ENCODE results near the gene TPST1.
"Not testable (repeated sequence)": the region's sequence is repeated elsewhere in the genome, so short reads cannot be mapped to it uniquely, and the experiment has no call there.

TPST1 gene

DNA sequence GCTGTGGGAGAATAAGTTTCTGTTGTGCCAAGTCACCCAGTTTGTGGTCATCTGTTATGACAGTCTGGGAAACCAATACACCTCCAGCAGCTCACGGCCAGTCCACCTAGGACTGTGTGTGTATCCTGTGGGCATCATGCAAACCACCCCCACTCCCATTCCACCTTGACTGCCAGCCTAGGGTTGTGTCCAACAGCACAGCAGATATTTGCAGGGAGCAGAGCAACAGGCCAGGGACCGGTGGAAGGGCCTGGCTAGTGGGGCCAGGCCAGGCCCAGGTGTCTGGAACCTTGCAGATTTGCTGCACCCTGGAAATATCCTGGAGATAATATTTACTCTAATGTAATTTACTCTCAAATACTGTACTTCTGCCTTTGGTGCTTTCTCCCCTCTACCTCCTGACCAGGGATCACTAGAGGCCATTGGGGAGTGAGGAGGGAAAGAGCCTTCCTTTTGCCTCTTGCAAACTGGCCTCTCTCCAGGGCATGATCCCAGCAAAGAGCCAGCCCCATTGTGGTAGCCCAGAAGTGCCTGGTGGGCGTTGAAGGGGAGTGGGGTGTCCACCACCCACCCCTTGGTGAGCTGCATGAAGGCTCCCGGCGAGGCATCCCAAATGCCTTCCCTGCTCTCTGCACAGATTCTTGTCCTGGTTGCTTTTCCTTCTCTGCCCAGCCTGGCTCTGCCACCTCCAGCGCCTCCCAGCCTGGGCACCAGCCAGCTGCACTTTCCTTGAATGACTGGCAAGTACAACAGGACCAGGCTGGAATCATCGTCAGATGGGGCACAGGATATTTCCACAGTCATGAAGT, 15.2 kb upstream of the TPST1 start:
- DNase-seq = no peak

DNA sequence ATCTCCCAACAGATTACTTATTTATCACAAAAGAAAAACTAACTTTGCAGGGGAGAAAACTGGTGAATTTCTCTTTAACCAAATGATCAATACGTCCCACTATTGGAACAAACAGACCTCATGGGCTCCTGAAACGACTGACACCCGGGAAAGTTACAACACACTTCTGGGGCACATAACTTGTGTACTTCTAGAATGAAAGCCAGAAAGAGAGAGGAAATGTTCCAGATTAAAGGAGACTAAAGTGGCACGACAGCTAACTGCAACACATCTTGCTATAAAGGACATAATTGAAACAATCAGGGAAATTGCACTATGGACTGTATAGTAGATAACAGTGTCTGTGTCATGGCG, 14.7 kb upstream of the TPST1 start:
- DNase-seq = no peak

DNA sequence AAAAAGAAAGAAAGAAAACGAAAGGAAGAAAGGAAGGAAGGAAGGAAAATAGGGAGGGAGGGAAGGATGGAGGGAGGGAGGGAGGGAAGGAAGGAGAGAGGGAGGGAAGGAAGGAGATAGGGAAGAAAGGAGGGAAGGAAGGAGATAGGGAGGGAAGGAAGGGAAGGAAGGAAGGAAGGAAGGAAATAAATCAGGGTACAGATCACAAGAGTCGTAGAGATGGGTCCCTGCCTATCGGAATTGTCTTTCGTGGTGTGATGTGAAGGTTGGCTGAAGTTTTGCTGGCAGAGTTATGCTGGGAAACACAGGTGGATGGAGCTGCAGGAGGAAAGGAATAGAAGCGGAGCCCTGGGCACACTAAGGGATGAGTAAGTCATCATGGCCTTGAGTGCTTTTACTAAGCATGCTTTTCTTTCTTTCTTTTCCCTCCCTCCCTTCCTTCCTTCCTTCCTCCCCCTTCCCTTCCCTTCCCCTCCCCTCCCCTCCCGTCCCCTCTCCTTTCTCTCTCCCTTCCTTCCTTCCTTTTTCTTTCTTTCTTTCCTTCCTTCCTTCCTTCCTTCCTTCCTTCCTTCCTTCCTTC, 11.9 kb upstream of the TPST1 start:
- DNase-seq = no peak

DNA sequence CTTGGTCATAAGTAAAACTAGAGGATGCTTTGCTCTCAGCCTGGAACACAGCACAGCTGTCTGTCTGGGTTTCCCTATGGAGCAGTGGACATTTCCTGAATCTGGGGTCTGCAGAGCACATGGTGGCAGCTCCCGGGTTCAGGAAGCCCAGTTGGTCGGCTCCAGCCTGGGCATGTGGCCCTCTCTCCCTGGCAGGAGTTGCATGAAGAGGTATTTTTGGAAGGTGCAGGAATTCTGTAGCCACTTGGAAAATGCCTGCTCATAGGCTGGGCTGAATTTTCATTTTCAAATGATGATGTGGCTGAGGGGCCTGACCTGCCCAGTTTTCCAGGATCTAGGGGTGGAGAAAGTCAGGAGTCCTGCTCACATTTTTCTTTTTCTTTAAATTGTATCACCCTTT, 6.7 kb upstream of the TPST1 start:
- no peak for DNase-seq

DNA sequence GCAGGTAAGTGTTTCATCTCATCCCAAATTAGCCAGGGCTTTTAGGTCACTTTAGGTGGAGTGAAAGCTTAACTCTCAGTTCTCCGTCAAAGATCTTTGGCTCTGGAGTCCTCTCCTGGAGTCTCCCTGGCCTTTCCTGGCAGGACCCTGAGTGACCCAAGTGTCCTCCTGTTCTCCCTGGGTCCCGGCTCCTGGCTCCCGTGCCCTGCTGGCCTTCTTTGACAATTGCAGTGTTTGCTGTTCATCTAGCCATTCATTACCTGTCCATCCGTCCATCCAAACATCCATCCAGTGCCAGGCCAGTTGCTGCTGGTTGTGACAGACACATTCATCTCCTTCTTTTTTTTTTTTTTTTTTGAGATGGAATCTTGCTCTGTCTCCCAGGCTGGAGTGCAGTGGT, 6.2 kb upstream of the TPST1 start:
- no peak for DNase-seq

DNA sequence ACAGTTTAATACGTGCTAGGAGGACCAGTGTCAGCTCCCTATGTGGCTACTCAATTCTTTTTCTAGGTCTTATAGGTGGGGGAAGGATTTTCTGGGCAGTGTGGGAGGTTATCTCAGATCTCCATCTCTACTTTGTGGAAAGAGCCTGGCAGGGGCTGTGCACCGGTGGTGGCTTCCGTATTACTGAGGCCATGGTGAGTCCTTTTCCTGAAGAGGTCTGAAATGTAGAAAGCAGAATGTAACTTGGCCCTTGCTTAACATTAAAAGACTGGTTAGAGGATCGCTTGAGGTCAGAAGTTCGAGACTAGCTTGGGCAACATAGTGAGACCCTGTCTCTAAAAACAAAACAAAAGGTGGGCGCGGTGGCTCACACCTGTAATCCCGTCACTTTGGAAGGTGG, 2.7 kb upstream of the TPST1 start:
- DNase-seq = no peak

DNA sequence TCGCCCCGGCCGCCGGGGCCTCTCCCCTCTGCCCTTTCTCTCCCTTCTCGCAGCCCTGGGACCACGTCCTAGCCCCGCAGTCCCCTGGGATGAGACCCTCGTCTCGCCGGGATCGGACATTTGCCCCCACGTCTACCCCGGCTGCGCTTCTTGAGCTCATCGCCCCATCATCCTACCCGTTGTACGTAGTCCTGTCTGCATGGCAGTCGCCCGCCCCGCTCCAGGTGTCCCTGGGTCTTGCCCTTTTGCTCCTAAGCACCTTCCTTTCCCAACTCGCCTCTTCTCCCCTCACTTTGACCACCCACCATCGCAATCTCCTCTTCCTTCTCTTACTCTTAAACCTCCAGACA, 582 bp downstream of the TPST1 start:
- no peak for DNase-seq

DNA sequence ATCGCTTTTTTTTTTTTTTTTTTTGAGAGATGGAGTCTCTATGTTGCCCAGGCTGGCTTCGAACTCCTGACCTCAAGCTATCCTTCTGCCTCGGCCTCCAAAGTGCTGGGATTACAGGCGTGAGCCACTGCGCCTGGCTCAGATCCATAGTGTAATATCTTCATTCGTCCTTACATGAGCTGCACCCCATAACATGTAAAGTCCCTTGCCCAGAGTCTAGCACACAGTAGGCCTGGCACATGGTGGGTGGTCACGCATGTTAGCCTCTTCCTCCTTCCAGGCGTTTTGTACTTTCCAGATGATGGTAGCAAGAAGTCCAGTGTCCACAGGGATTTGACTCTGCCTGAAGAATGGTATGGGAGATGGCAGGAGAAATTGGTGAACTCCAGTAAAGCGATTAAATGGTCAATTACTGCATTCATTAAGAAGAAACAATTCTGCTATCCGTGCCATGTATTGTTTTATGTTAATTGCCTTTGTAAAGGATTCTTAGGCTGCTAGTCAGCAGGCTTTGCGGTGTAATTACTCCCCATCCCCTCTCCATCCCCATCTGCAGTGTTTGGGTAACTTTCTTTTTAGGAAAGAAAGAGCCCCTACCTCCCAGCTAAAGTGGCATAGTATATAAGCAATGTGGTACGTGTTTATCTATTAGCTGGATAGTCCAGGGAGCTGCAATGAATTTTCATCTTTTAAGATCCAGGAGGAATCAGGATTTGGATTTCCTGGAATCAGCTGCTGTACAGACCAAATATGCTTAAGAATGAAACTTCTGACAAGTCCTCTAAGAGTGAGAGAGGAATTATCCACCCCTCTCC, 1.2 kb downstream of the TPST1 start:
- DNase-seq = no peak

DNA sequence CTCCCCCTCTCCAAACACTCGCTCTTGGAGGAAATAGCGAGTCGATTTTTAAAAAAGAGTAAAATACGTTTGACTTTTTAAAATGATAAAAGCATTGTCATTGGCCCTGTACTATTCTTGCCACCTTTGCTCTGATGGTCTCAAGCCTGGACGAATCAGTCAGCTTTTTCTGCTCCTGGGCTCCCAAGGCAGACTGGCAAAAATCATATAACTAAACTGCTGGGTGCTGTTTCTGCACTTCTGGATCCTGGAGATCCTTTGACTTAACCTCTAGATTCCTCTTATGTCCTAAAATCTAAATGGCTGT, 1.8 kb downstream of the TPST1 start:
- no peak for DNase-seq

DNA sequence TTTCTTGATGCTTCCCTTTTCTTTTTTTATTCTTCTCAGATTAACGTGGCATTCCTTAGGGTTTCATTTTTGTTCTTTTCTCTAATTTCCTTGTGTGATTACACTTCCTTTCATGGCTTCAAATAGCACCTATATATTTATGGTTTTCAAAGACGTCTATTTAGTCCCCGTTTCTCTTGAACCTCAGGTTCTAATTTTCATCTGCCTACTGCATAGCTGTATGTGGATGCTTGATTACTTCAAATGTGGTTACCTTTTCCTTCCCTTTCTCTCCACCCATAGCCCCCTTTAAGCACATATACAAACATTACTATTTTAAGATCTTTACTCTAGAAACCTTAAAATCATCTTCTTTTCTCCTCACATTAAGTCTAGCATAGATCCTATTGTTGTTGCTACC, 2.4 kb downstream of the TPST1 start:
- no peak for DNase-seq

DNA sequence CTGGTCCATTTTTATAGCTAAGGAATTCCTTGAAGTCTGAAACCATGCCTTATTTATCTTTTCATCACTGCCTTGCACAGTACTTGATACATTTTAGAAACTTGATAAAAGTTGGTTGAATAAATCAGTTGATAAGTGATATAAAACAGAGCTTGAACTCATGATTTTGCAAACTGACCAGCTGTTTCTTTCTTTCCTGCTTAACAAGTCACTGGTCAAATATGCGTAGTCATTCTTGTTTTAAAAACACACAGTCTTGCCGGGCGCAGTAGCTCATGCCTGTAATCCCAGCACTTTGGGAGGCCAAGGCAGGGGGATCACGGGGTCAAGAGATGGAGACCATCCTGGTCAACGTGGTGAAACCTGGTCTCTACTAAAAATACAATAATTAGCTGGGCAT, 6.3 kb downstream of the TPST1 start:
- no peak for DNase-seq

DNA sequence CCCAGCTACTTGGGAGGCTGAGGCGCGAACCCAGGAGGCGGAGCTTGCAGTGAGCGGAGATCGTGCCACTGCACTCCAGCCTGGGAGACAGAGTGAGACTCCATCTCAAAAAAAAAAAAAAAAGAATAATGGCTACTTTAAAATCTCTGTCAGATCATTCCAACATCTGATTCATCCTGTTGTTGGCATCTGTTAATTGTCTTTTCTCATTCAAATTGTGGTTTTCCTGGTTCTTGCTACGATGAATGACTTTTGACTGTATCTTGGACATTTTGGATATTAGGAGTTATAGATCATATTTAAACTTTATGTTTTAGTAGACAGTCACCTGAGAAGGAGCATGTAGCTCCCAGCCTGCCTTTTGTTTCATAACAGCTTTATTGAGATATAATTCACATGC, 8.5 kb downstream of the TPST1 start:
- DNase-seq = no peak

DNA sequence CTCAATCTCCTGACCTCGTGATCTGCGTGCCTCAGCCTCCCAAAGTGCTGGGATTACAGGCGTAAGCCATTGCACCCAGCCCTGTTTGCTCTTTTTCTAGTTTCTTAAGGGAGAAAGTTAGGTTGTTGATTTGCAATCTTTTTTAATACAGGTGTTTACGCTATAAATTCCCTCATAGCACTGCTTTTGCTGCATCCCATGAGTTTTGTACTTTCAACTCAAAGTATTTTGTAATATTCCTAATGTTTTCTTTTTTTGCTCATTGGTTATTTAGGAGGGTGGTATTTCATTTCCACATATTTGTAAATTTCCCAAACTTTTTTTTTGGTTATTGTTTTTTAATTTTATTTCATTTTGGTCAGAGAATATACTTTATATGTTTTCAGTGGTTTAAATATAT, 11.6 kb downstream of the TPST1 start:
- DNase-seq = no peak

DNA sequence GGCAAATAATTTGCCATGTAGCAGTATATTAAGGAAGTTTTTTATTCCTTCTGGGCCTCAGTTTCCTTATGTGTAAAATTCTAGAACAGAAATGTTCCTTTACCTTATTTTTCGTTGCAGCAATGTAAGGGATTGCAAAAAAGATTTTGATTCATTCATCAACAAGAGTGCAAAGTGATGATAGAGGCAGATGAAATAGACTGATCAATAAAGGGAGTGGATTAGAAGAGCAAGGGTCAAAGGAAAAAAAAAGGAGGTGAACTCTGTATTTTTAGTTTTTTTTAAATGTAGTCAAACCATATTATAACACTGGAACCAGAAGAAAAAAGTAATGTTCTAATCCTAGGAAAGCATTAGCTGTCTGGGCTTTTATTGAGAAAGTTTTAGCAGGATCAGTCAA, 14.7 kb downstream of the TPST1 start:
- DNase-seq = no peak

DNA sequence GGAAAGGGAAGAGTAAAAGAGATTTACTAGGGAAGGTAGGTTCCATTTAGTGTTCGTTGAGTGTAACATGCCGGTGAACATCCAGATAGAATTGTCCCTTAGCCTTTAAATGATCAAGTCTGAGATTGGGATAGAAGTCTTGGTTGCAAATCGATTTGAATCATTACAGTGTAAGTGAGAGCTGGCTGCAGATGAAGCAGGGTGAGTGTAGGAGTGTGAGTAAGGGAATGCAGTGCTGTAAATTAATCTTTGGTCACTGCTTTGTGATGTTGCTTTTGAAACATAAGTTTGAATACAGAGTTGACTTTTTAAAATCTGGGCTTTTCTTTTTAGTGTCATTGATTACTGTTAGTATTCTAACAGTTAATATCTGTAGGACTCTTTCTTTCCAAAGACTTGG, 16.3 kb downstream of the TPST1 start:
- DNase-seq = no peak

DNA sequence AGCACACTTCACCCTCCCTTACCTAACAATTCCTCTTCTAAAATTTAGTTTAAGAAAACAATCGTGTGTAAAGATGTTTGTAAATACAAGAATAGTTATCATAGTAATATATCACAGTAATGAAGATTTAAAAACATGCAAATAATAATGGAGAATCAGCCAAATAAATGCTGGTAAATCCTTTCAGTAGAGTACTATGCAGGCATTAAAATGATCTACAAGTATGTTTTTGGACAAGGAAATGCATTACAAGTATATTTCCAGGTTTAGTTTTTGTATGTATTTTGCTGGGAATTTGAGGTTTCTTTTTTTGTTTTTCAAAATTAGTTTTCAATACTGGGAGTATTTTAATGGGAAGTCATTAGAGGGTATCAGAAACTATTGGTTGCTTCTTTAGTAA, 22.7 kb downstream of the TPST1 start:
- DNase-seq = no peak

DNA sequence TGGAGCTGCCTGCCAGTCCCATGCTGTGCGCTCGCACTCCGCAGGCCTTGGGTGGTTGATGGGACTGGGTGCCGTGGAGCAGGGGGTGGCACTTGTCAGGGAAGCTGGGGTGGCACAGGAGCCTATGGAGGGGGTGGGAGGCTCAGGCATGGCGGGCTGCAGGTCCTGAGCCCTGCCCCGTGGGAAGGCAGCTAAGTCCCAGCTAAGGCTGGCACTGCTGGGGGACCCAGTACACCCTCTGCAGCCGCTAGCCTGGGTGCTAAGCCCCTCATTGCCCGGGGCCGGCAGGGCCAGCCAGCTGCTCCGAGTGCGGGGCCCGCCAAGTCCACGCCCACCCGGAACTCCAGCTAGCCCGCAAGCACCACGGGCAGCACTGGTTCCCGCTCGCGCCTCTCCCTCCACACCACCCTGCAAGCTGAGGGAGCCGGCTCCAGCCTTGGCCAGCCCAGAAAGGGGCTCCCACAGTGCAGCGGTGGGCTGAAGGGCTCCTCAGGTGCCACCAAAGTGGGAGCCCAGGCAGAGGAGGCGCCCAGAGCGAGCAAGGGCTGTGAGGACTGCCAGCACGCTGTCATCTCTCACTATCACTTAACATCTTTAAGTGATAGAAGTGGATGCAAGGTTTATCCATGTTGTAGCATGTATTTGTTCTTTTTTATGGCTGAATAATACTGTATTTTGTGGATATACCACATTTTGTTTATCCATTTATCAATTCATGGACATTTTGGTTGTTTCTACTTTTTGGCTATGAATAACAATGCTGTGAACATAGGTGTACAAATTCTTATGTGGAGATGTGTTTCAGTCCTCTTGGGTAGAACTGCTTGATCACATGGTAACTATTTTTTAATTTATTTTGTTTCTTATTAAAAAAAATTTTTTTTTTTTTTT, 26.4 kb downstream of the TPST1 start:
- not testable (repeated sequence) for DNase-seq

DNA sequence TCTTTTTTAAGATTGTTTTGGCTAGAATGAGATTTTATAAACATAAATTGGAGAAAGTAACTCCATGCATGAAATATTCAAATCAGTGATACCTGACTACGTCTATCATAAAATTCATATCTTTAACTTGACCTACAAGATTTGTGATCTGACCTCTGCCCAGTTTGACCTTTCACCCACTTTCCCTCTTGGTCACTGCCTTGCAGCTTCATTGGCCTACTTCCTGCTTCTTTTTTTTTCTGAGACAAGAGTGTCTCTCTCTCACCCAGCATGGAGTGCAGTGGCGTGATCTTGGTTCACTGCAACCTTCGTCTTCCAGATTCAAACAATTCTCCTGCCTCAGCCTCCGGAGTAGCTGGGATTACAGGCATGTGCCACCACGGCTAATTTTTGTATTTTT, 28.5 kb downstream of the TPST1 start:
- DNase-seq = no peak

DNA sequence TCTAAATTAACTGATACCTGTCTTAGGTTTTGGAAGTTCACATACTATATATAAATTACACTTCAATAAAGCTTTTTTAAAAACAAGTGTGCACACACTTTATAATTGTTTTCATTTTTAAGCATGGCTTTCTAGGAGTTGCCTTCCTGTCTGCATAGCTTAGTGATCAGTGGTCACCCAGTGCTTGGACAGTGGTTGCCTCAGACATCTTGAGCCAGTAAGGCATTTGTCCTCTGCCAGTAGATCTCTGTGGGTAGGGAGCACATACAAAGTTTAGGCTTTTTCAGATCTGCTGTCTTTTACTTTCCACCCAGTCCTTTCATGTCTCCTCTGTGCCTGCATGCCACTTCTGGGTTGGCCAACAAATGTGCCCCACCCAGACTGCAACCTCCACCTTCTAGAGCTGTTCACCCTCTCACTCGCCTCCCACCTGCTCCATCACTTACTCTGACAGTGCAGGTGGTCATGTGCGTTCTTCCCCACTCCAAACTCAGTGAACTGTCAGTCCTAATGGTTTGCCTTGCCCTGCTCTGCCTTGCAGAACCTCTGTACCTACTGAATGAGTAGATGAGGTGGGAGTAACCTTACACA, 31.7 kb downstream of the TPST1 start:
- DNase-seq = no peak

DNA sequence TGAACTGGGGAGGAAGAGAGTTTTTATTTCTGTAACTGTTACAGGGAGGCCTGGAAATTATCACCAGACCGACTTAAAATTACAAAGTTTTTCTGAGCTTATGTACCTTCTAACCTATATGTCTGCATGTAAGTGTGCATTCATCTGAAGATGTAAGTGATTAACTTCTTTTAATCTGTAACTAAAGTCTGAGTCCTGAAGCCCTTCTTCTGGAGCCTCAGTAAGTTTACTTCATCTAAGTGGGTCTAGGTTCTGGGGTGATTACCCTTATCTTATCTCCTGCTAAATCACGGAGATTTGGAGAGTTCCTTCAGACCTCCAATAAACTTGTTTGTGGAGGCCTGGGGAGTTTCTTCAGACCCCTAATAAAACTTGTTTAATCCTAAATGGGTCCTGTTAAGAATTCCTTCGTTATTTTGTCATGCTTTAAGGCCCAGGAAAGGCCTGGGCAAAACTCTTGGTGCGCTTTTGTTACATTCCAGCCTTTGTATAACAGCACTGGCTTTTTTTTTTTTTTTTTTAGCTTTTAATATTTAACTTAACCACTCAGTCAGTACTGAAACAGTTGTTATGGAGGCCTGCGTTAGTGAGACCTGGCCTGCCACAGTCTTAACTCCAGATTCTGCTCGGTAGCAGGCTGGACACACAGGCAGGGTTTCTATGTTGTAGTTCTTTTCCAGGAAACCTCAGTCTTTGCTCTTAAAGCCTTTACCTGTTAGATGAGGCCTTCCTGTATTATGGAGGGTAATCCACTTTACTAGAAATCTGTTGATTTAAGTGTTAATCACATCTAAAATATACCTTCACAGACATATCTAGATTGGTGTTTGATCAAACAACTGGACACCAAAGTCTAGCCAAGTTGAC, 33.0 kb downstream of the TPST1 start:
- DNase-seq = no peak

DNA sequence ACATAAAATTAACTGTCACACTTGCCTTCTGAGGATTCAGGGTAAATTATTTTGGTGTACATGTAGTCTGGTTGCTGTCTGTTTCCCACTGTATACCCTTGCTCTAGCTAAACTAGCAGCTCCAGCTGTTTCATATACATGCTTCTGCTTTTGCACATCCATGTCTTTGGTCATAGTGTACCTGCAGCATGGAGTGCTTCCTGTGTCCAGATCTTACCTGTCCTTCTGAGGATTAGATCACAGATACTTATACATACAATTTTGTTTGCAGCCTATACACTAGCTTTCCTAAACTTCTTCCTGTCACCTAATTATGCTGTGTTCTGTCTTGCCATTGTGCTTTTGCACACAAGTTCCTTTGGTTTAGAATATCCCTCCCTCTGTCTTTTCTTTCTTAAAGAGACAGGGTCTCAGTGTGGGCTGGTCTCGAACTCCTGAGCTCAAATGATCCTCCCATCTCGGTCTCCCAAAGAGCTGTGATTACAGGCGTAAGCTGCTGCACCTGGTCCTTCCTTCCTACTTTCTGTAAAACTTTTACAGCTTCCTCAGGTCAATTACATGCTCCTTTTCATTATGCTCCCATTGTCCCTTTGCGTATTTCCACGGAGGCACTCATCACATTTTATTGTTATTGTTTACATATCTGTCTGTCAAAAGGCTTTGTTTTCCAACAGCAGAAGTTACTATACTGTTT, 33.8 kb downstream of the TPST1 start:
- DNase-seq = no peak

DNA sequence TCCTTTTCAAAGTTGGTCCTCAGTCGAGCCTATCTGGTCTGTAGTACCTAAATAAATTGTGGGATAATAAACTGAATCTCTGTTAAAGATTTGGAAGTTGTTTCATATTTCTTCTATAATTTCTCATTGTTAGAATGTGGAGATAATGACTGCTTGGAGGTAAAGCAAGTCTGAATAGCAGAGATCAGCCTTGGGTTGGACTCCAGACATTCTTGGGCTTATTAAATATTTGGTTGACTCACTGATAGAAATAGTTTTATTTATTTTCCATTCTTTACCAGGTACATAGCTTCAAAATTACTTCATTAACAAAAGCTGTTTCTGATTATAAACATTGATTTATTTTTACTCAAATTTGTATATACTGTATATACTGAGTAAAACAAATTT, 34.3 kb downstream of the TPST1 start:
- no peak for DNase-seq
